Measurements from ENCODE around the gene CNOT11. TPM values are rescaled to one million over a fixed set of nuclear protein-coding genes. Genes with fewer than 3 reads are reported as not detected.
"Not testable (repeated sequence)": the region's sequence is repeated elsewhere in the genome, so short reads cannot be mapped to it uniquely, and the experiment has no call there.

The CNOT11 gene
- total RNA-seq, 1 experiment from 2014 or later, result 54.0 TPM

GRCh38 chr2:101249826-101250225, 2.9 kb upstream of the CNOT11 start:
- Mint-ChIP-seq H3K9me3 (peaks cover 10% of the 10 kb centered on the region), H3K36me3 (peaks cover 7% of the 10 kb centered on the region), H3K27me3 (ENCODE audit: low read depth) (no peaks in the 10 kb centered on the region), H3K4me1 (peaks cover 43% of the 10 kb centered on the region), H3K27ac (peak overlapping the region; percentile 76; the same call in 1 of the 2 replicates), H3K4me3 (no peak overlapping the region)
- TF ChIP-seq NFATC4 (CRISPR knock-in tag; IDR thresholded peaks at IDR 0.05) (no peak), NR1H2 (CRISPR knock-in tag; IDR thresholded peaks at IDR 0.05) (no peak), TEAD1 (CRISPR knock-in tag; IDR thresholded peaks at IDR 0.05) (peak; percentile 61; the same call in 1 of the 2 replicates)
- TF ChIP-seq, protein P1, sequence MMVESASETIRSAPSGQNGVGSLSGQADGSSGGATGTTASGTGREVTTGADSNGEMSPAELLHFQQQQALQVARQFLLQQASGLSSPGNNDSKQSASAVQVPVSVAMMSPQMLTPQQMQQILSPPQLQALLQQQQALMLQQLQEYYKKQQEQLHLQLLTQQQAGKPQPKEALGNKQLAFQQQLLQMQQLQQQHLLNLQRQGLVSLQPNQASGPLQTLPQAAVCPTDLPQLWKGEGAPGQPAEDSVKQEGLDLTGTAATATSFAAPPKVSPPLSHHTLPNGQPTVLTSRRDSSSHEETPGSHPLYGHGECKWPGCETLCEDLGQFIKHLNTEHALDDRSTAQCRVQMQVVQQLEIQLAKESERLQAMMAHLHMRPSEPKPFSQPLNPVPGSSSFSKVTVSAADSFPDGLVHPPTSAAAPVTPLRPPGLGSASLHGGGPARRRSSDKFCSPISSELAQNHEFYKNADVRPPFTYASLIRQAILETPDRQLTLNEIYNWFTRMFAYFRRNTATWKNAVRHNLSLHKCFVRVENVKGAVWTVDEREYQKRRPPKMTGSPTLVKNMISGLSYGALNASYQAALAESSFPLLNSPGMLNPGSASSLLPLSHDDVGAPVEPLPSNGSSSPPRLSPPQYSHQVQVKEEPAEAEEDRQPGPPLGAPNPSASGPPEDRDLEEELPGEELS (CRISPR knock-in tag; IDR thresholded peaks at IDR 0.05), result peak; percentile 36; the same call in 1 of the 2 replicates
- DNase-seq (ENCODE audit: low spot score) (peak; percentile 20), ATAC-seq (peak; percentile 7)
- ChIA-PET CTCF (interaction anchor here (0.8 to 1.5 kb wide), 2 partner anchors 61 to 212 kb away, joined by 3 to 7 read pairs; no protein-coding TSS in a partner anchor), POLR2A (interaction anchor here (1.2 kb wide), 1 partner anchor 244 kb away, joined by 3 read pairs; no protein-coding TSS in a partner anchor)

DNA sequence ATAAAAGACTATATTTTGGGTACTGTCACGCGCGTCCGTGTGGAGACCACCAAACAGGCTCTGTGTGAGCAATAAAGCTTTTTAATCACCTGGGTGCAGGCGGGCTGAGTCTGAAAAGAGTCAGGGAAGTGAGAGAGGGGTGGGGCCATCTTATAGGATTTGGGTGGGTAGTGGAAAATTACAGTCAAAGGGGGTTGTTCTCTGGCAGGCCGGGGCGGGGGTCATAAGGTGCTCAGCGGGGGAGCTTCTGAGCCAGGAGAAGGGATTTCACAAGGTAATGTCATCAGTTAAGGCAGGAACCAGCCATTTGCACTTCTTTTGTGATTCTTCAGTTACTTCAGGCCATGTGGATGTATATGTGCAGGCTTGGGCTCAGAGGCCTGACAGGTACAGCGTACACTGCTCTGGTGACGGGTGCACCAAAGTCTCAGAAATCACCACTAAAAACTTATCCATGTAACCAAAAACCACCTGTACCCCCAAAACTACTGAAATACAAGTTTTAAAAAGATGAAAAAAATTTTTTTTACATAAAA, 1.4 kb upstream of the CNOT11 start:
- H3K4me3 Mint-ChIP-seq, result peak overlapping the region; percentile 99
- H3K27ac Mint-ChIP-seq, result peak overlapping the region; percentile 96
- ATAC-seq; H3K27me3 Mint-ChIP-seq (ENCODE audit: low read depth); POLR2A ChIA-PET; H3K36me3 Mint-ChIP-seq; H3K9me3 Mint-ChIP-seq: not testable (repeated sequence)
- peak; percentile 64 for DNase-seq (ENCODE audit: low spot score)
- H3K4me1 Mint-ChIP-seq, result peaks cover 53% of the 10 kb centered on the region
- CTCF ChIA-PET, result interaction anchor here (0.7 to 3.4 kb wide), 9 partner anchors 11 to 243 kb away, joined by 3 to 14 read pairs (median 6); partner anchors contain the start of genes RNF149 and TBC1D8
- TF ChIP-seq FOXK1 (CRISPR knock-in tag; IDR thresholded peaks at IDR 0.05), result 0 out of 2 replicates have a peak, but pooled peaks have one; percentile 14

DNA sequence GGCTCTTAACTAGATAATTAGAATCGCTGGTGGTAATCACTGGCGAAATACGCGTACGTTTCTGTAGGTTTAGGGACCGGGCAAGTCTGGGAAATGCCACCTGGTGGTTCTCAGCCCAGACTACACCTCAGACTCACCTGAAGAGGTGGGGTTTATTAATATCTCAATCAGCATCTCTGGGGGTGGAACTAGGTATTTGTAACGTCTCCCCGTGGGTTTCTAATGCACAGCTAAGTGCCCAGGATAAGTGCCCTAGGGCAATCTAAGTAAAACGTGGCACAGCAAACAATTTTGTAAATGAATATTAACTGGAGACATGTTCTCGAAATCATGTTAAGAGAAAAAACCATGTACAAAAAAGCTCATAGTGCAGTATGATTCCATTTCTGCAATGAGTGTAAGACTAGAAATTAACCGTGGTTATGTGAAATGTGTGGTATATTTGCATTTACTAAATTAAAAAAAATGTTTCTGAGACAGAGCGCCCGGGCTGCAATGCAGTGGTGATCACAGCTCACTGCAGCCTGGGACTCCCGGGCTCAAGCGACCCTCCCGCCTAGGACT, 760 bp upstream of the CNOT11 start:
- Mint-ChIP-seq H3K4me3 (peak overlapping the region; percentile 99), H3K27ac (peak overlapping the region; percentile 93), H3K9me3 (peaks cover 9% of the 10 kb centered on the region; the same call in 1 of the 2 replicates), H3K36me3 (peaks cover 7% of the 10 kb centered on the region), H3K27me3 (ENCODE audit: low read depth) (no peaks in the 10 kb centered on the region), H3K4me1 (peaks cover 54% of the 10 kb centered on the region)
- POLR2A ChIA-PET, result interaction anchor here (0.8 to 1.3 kb wide), 2 partner anchors 12 to 244 kb away, joined by 3 read pairs; no protein-coding TSS in a partner anchor
- TF ChIP-seq SP1 (CRISPR knock-in tag; conservative IDR thresholded peaks at IDR 0.05), result no peak
- TF ChIP-seq, protein P2, sequence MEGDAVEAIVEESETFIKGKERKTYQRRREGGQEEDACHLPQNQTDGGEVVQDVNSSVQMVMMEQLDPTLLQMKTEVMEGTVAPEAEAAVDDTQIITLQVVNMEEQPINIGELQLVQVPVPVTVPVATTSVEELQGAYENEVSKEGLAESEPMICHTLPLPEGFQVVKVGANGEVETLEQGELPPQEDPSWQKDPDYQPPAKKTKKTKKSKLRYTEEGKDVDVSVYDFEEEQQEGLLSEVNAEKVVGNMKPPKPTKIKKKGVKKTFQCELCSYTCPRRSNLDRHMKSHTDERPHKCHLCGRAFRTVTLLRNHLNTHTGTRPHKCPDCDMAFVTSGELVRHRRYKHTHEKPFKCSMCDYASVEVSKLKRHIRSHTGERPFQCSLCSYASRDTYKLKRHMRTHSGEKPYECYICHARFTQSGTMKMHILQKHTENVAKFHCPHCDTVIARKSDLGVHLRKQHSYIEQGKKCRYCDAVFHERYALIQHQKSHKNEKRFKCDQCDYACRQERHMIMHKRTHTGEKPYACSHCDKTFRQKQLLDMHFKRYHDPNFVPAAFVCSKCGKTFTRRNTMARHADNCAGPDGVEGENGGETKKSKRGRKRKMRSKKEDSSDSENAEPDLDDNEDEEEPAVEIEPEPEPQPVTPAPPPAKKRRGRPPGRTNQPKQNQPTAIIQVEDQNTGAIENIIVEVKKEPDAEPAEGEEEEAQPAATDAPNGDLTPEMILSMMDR (IDR thresholded peaks at IDR 0.05), result peak; percentile 26; the same call in 1 of the 2 replicates
- CTCF ChIA-PET, result interaction anchor here (0.8 to 3.4 kb wide), 13 partner anchors 11 to 645 kb away, joined by 3 to 32 read pairs (median 5); partner anchors contain the start of genes RNF149 and TBC1D8
- ATAC-seq (peak; percentile 65), DNase-seq (ENCODE audit: low spot score) (peak; percentile 46)

- Mint-ChIP-seq H3K36me3 (peaks cover 15% of the 10 kb centered on the region), H3K4me3 (peak overlapping the region; percentile 99), H3K27me3 (ENCODE audit: low read depth) (no peaks in the 10 kb centered on the region), H3K27ac (peak overlapping the region; percentile 96), H3K4me1 (peaks cover 53% of the 10 kb centered on the region), H3K9me3 (peaks cover 7% of the 10 kb centered on the region; the same call in 1 of the 2 replicates)
- DNase-seq (ENCODE audit: low spot score), result peak; percentile 66
- ChIA-PET POLR2A (interaction anchor here (1.3 kb wide), 1 partner anchor 245 kb away, joined by 3 read pairs; no protein-coding TSS in a partner anchor), CTCF (interaction anchor here (0.6 to 3.4 kb wide), 14 partner anchors 8 to 647 kb away, joined by 3 to 32 read pairs (median 4); partner anchors contain the start of gene TBC1D8)
- ATAC-seq, result peak; percentile 14
- TF ChIP-seq CREB1 (CRISPR knock-in tag; IDR thresholded peaks at IDR 0.05) (no peak), CREM (CRISPR knock-in tag; IDR thresholded peaks at IDR 0.05) (0 out of 2 replicates have a peak, but pooled peaks have one; percentile 4), E2F5 (CRISPR knock-in tag; IDR thresholded peaks at IDR 0.05) (0 out of 2 replicates have a peak, but pooled peaks have one; percentile 15), CBFB (CRISPR knock-in tag; IDR thresholded peaks at IDR 0.05; ENCODE audit: low read depth) (peak; percentile 48; the same call in 1 of the 2 replicates), ARID4B (CRISPR knock-in tag; IDR thresholded peaks at IDR 0.05; ENCODE audit: borderline replicate concordance) (peak; percentile 31; the same call in 1 of the 2 replicates), MAX (CRISPR knock-in tag; IDR thresholded peaks at IDR 0.05) (peak; percentile 19; the same call in 1 of the 2 replicates), SOX15 (CRISPR knock-in tag; IDR thresholded peaks at IDR 0.05) (no peak)
These were observed 472 bp downstream of the CNOT11 start for GRCh38 chr2:101253013-101253702.

Data from WTC11 (cell line).